ENCODE results near the gene GUCA2A. TPM values are rescaled to one million over a fixed set of nuclear protein-coding genes. Genes with fewer than 3 reads are reported as not detected.

Gene GUCA2A
- total RNA-seq, 4 donors from 2014 or later, result 1.8 TPM; not detected in 3

GRCh38 chr1:42195841-42196240, 31.3 kb upstream of the GUCA2A start:
- TF ChIP-seq CTCF (IDR thresholded peaks at IDR 0.05; ENCODE audit: low read depth), result no peak

GRCh38 chr1:42192106-42192505, 27.6 kb upstream of the GUCA2A start:
- no peak for TF ChIP-seq CTCF (IDR thresholded peaks at IDR 0.05; ENCODE audit: low read depth)

GRCh38 chr1:42191319-42191718, 26.8 kb upstream of the GUCA2A start:
- no peak for TF ChIP-seq CTCF (IDR thresholded peaks at IDR 0.05; ENCODE audit: low read depth)

GRCh38 chr1:42189931-42190853, 25.6 kb upstream of the GUCA2A start:
- no peak for TF ChIP-seq CTCF (IDR thresholded peaks at IDR 0.05; ENCODE audit: low read depth)

- no peak for TF ChIP-seq CTCF (IDR thresholded peaks at IDR 0.05; ENCODE audit: low read depth)
Measured at GRCh38 chr1:42186152-42186551, 21.6 kb upstream of the GUCA2A start.

- TF ChIP-seq CTCF (IDR thresholded peaks at IDR 0.05; ENCODE audit: low read depth), result no peak
Measured at GRCh38 chr1:42184616-42185015, 20.1 kb upstream of the GUCA2A start.

- TF ChIP-seq CTCF (IDR thresholded peaks at IDR 0.05; ENCODE audit: low read depth), result no peak
Measured at GRCh38 chr1:42183957-42184268, 19.4 kb upstream of the GUCA2A start.

Data from subcutaneous adipose tissue (tissue), 4 donors.